Loucy (cell line): ENCODE data around the gene WASF3.
A peak's percentile ranks its signal among the peaks of the same experiment; 100 is the strongest.

Experiments
- H2AFZ ChIP-seq: fragments of 200-600 bp; sonication (generic); 2 replicates; pipeline ENCODE4 v1.6.0; 2016; ENCODE audit warnings: antibody characterized with exemption, mild to moderate bottlenecking, low read length, moderate library complexity
- H3F3A ChIP-seq: fragments of 200-600 bp; 2 replicates; pipeline ENCODE4 v1.6.0; 2016; ENCODE audit warnings: antibody characterized with exemption, low read depth, mild to moderate bottlenecking
- H3K27me3 ChIP-seq: fragments of 200-600 bp; sonication (generic); 2 replicates; pipeline ENCODE4 v1.6.1; 2014; ENCODE audit warnings: low read length, mild to moderate bottlenecking; ENCODE audit not compliant: insufficient read depth, poor library complexity, severe bottlenecking
- H3K36me3 ChIP-seq: fragments of 200-600 bp; sonication (generic); 2 replicates; pipeline ENCODE4 v1.6.1; 2016; ENCODE audit warnings: low read length; ENCODE audit not compliant: insufficient read depth
- H3K4me1 ChIP-seq: fragments of 200-600 bp; sonication (generic); 2 replicates; pipeline ENCODE4 v1.5.1; 2014; ENCODE audit warnings: low read length, mild to moderate bottlenecking; ENCODE audit not compliant: insufficient read depth, poor library complexity, severe bottlenecking
- H3K4me2 ChIP-seq: fragments of 200-600 bp; sonication (generic); 2 replicates; pipeline ENCODE4 v1.6.0; 2014; ENCODE audit warnings: antibody characterized with exemption, low read length, low read depth, mild to moderate bottlenecking; ENCODE audit not compliant: poor library complexity, severe bottlenecking
- H3K4me3 ChIP-seq: fragments of 200-600 bp; sonication (generic); 2 replicates; pipeline ENCODE4 v1.5.1; 2014; ENCODE audit warnings: low read length, mild to moderate bottlenecking, mixed read lengths; ENCODE audit not compliant: poor library complexity, severe bottlenecking
- H3K79me2 ChIP-seq: fragments of 200-600 bp; sonication (generic); 2 replicates; pipeline ENCODE4 v1.6.1; 2014; ENCODE audit warnings: low read length; ENCODE audit not compliant: insufficient read depth
- H3K9ac ChIP-seq: fragments of 200-600 bp; sonication (generic); 2 replicates; pipeline ENCODE4 v1.6.0; 2014; ENCODE audit warnings: mild to moderate bottlenecking, low read depth, low read length, moderate library complexity; ENCODE audit not compliant: poor library complexity, severe bottlenecking
- H3K9me2 ChIP-seq: fragments of 200-600 bp; sonication (generic); replicated peaks from 2 replicates; pipeline ENCODE4 v1.6.1; 2016; ENCODE audit warnings: low read depth, low read length, mixed read lengths
- H3K9me3 ChIP-seq: fragments of 200-600 bp; sonication (generic); 2 replicates; pipeline ENCODE4 v1.6.1; 2014; ENCODE audit warnings: mild to moderate bottlenecking, antibody characterized with exemption, low read length, low read depth; ENCODE audit not compliant: insufficient read depth
- H4K20me1 ChIP-seq: fragments of 200-600 bp; sonication (generic); 2 replicates; pipeline ENCODE4 v1.6.0; 2014; ENCODE audit warnings: antibody characterized with exemption, low read length, mild to moderate bottlenecking; ENCODE audit not compliant: insufficient read depth, poor library complexity, severe bottlenecking
- EZH2phosphoT487 ChIP-seq: fragments of 200-600 bp; IDR thresholded peaks from 2 replicates; pipeline ENCODE4 v1.6.1; 2018; ENCODE audit warnings: antibody characterized with exemption, mild to moderate bottlenecking, moderate library complexity, borderline replicate concordance
- TF ChIP-seq, protein P1 (sequence below): fragments of 200-600 bp; sonication (generic); conservative IDR thresholded peaks from 2 replicates; pipeline ENCODE4 v1.5.1; 2014; ENCODE audit warnings: mild to moderate bottlenecking, antibody characterized with exemption, low read length

WASF3 gene

DNA sequence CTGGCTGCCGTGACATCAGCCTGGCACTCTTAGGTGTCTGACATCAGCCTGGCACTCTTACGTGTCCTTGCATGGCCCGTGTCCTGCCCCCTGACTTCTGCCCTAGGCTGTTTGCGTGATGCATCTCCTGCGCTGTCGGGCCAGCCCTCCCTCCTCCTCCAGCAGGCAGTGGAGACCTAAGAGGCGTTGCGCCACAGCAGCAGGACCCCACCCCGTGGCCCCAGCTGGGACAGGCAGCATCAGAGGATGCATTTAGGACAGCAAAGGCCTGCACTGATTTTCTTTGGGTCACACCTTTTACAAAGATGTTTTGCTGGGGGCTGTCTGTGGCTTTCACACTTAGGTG, 137.8 kb downstream of the WASF3 start:
- TF ChIP-seq, protein P1, sequence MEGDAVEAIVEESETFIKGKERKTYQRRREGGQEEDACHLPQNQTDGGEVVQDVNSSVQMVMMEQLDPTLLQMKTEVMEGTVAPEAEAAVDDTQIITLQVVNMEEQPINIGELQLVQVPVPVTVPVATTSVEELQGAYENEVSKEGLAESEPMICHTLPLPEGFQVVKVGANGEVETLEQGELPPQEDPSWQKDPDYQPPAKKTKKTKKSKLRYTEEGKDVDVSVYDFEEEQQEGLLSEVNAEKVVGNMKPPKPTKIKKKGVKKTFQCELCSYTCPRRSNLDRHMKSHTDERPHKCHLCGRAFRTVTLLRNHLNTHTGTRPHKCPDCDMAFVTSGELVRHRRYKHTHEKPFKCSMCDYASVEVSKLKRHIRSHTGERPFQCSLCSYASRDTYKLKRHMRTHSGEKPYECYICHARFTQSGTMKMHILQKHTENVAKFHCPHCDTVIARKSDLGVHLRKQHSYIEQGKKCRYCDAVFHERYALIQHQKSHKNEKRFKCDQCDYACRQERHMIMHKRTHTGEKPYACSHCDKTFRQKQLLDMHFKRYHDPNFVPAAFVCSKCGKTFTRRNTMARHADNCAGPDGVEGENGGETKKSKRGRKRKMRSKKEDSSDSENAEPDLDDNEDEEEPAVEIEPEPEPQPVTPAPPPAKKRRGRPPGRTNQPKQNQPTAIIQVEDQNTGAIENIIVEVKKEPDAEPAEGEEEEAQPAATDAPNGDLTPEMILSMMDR: no peak
- TF ChIP-seq EZH2phosphoT487: no peak

DNA sequence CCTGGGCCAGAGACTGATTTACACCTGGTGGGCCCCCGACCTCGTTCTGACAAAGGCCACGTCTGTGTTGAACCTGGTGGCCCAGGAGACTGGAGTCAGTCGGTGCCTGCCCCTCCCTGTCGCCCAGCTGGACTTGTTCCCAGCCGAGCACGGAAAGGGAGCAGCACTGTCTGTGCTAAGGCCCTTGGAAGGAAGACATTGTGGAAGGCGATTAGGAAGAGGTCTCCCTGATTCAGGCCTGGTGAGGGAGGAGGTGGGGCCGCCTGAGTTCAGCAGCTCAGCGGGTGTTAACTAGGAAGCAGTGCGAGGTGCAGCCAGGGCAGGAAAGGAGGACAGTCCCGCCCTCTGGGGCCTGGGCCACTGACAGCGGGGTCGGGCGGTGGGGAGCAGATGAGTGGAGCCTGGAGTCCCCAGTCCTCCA, 138.4 kb downstream of the WASF3 start:
- no peaks in the 10 kb centered on the region for H3K9me2 ChIP-seq
- no peak overlapping the region for H3K9ac ChIP-seq
- no peaks in the 10 kb centered on the region for H3K27me3 ChIP-seq
- no peaks in the 10 kb centered on the region for H3K9me3 ChIP-seq
- no peaks in the 10 kb centered on the region for H4K20me1 ChIP-seq
- H3K4me3 ChIP-seq: no peak overlapping the region
- no peak overlapping the region for H2AFZ ChIP-seq
- no peaks in the 10 kb centered on the region for H3K79me2 ChIP-seq
- peaks cover 5% of the 10 kb centered on the region for H3K4me1 ChIP-seq
- TF ChIP-seq EZH2phosphoT487: no peak
- TF ChIP-seq, protein P1: no peak
- H3F3A ChIP-seq: no peaks in the 10 kb centered on the region
- no peaks in the 10 kb centered on the region for H3K36me3 ChIP-seq
- no peak overlapping the region for H3K4me2 ChIP-seq

More for the DNA sequence above, 137.8 kb downstream of the WASF3 start:
- Histone ChIP-seq H3K4me3 (no peak overlapping the region), H3K36me3 (no peaks in the 10 kb centered on the region), H3K9me2 (no peaks in the 10 kb centered on the region), H3K9me3 (no peaks in the 10 kb centered on the region; the same call in 1 of the 2 replicates), H3F3A (no peaks in the 10 kb centered on the region), H3K27me3 (no peaks in the 10 kb centered on the region), H3K9ac (no peak overlapping the region), H3K4me1 (peaks cover 5% of the 10 kb centered on the region), H2AFZ (no peak overlapping the region), H4K20me1 (no peaks in the 10 kb centered on the region), H3K4me2 (no peak overlapping the region), H3K79me2 (no peaks in the 10 kb centered on the region)

DNA sequence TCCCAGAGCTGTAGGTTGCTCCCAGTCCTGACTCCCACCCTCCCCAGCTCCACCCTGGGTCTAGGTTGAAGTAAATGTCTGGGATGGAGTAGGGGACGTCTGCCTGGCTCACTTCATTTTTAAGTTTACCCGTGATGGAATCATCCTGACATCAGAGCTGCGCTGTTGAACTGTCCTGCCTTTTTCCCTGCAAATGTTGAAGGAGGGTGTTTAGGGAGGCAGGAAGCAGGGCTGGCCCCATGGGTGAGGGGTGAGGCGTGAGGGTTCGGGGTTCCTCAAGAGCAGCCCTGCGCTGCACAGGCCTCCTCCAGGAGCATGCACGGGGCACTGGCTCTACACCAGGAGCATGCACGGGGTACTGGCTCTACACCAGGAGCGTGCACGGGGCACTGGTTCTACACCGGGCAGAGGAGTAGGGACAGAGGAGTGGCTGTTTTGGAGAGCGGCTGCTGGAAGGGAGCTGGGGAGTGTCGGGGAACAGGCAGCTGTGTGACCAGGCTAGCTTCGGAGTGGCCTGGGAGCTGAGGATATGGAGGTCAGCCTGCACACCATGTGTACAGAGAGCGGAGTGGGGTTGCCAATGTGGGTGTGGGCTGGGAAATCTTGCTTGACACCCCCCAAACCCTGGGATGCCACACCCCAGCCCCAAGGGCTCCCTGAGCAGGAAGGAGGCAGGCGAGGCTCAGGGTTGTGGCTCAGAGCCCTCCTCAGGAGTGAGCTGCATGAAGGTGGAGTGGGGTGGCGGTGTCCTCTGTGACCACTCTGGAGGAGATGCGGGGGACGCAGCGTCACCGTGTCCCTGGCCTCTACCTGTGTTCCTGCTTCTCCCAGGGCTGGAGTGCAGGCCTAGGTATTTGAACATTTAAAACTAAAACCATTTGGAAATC, 139.8 kb downstream of the WASF3 start:
- Histone ChIP-seq H3F3A (no peaks in the 10 kb centered on the region), H4K20me1 (no peaks in the 10 kb centered on the region), H3K79me2 (no peaks in the 10 kb centered on the region), H3K36me3 (no peaks in the 10 kb centered on the region), H2AFZ (0 out of 2 replicates have a peak overlapping the region, but pooled peaks have one; percentile 85), H3K9me2 (no peaks in the 10 kb centered on the region), H3K9ac (no peak overlapping the region), H3K4me2 (no peak overlapping the region), H3K27me3 (no peaks in the 10 kb centered on the region), H3K4me1 (peaks cover 5% of the 10 kb centered on the region), H3K9me3 (no peaks in the 10 kb centered on the region), H3K4me3 (no peak overlapping the region)
- TF ChIP-seq, protein P1: no peak
- no peak for TF ChIP-seq EZH2phosphoT487
